ENCODE measurements around the gene TEX52.

The TEX52 gene

DNA sequence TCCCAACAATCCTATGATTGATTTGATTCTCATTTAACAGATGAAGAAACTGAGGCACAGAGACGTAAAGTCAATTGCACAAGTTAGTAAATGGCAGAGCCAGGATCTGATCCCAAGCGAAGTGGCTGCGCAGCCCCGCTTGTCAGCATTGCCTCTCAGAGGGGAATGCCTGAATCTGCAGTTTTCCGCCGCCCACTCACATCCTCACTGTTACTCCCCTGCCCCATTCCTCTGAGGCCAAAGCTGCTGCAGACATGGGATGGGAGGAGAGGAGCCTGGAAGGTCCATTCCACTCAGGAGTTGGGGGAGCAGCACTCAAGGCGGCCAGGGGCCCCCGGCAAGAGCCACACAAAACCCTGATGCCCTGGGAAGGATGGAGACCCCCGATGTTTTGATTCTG, 23.0 kb downstream of the TEX52 start:
- H3K4me3 ChIP-seq (replicated peaks in 1 of 2; ENCODE audit: low read depth in 2 of 2, low read length in 2 of 2), result no peak overlapping the region
- DNase-seq (ENCODE audit: low read depth in 2 of 2), result peak in 1 of 2 donors; percentile 42
- TF ChIP-seq, protein P1, sequence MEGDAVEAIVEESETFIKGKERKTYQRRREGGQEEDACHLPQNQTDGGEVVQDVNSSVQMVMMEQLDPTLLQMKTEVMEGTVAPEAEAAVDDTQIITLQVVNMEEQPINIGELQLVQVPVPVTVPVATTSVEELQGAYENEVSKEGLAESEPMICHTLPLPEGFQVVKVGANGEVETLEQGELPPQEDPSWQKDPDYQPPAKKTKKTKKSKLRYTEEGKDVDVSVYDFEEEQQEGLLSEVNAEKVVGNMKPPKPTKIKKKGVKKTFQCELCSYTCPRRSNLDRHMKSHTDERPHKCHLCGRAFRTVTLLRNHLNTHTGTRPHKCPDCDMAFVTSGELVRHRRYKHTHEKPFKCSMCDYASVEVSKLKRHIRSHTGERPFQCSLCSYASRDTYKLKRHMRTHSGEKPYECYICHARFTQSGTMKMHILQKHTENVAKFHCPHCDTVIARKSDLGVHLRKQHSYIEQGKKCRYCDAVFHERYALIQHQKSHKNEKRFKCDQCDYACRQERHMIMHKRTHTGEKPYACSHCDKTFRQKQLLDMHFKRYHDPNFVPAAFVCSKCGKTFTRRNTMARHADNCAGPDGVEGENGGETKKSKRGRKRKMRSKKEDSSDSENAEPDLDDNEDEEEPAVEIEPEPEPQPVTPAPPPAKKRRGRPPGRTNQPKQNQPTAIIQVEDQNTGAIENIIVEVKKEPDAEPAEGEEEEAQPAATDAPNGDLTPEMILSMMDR (IDR thresholded peaks at IDR 0.05; ENCODE audit: low read depth, low read length), result no peak

DNA sequence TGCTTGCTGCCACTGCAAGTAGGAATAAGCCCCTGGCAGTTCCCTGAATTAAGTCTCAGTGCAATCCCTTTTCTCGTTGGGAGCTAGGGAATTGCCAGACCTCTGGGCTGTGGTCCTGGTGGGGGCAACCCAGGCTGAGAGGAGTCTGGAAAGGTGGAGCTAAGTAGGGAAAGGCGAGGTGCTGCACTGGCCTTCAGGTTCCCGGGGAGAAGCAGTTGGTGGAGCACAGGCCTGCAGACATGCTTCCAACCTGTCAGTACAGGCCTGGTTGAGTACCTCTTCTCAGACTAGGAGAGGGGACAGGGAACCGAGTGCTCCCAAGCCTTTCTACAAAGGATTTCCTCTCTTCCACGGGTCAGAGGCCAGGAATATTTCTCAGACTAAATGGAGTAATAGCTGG, 23.5 kb downstream of the TEX52 start:
- H3K4me3 ChIP-seq (replicated peaks in 1 of 2; ENCODE audit: low read depth in 2 of 2, low read length in 2 of 2), result no peak overlapping the region
- DNase-seq (ENCODE audit: low read depth in 2 of 2), result no peak
- TF ChIP-seq, protein P1 (IDR thresholded peaks at IDR 0.05; ENCODE audit: low read depth, low read length), result no peak

DNA sequence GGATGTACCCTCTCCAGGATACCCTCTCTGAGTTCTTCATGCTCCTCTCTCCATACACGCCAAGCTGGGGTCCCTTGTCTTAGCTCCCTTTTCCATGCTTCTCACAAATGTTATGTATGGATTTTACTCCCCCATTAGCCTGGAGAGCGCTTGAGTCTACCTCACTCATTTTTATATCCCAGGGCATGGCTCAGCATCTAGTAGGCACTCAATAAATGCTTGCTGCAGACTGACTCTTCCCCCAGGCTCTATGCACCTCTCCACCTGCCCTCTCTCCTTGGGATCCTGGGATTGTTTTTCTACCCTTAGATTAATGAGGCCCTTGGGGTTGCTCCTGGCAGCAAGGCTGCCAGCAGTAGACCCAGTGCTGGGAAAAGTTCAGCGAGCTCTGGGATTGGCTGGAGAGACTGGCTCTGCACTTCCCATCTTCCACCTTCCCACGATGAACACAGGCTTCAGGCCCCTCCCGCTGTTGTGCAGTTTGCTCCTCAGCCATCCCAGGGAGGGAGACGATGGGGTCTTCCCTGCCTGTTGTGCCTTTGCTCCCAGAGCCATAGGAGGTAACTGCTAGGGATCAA, 24.2 kb downstream of the TEX52 start:
- TF ChIP-seq, protein P1 (IDR thresholded peaks at IDR 0.05; ENCODE audit: low read depth, low read length), result no peak
- DNase-seq (ENCODE audit: low read depth in 2 of 2), result no peak
- H3K4me3 ChIP-seq (replicated peaks in 1 of 2; ENCODE audit: low read depth in 2 of 2, low read length in 2 of 2), result no peak overlapping the region

DNA sequence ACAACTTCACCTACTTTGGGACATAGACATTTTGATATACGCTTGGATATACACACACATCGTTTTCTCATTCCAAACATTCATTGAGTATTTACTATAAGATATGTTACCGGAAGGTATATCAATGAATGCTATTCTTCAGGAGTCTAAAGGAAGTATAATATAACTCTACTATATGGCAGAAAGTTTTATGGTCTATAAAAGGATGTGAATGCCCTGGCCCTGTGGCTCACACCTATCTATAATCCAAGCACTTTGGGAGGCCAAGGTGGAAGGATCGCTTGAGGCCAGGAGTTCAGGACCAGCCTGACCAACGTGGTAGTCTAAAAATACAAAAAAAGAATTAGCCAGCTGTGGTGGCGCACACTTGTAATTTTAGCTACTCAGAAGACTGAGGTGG, 27.6 kb downstream of the TEX52 start:
- TF ChIP-seq, protein P1 (IDR thresholded peaks at IDR 0.05; ENCODE audit: low read depth, low read length), result no peak
- H3K4me3 ChIP-seq (replicated peaks in 1 of 2; ENCODE audit: low read depth in 2 of 2, low read length in 2 of 2), result no peak overlapping the region
- DNase-seq (ENCODE audit: low read depth in 2 of 2), result no peak

DNA sequence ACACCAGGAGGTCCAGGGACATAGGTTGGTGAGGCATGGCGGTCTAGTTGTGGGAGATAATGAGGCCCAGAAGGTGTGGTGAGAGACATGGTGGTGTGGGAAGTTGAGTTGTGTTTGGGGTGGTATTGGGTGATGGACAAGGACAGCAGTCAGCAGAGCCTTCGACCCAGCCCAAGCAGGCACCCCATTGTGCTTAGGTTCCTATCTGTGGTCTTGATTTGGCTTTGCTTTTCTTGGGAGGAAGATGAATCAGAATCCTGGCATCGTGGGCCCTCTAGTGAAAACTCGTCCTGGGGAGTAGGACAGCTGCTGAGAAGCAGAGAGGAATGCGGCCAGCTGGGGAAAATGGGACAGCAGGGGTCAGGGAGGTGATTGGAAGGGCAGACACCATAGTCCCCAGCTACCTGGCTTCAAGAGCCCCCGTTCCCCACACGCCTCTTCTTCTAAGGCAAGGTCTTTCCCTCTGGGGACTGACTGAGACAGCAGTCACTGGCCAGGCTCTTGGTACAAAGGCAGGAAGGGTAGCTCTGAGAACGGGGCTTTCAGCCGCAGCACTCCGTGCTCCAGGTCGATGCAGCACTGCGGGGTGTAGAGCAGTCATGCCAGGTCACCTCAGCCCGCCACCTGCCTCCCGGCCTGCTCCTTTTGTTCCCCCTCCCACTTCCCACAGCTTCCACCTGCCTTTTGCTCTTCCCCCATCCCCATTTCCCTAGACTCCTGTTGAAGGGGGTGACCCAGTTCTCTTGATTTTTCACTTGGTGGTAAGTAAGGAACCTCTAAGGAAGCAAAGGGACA, 29.9 kb downstream of the TEX52 start:
- TF ChIP-seq, protein P1 (IDR thresholded peaks at IDR 0.05; ENCODE audit: low read depth, low read length), result no peak
- no peak overlapping the region for H3K4me3 ChIP-seq (replicated peaks in 1 of 2; ENCODE audit: low read depth in 2 of 2, low read length in 2 of 2)
- no peak for DNase-seq (ENCODE audit: low read depth in 2 of 2)

DNA sequence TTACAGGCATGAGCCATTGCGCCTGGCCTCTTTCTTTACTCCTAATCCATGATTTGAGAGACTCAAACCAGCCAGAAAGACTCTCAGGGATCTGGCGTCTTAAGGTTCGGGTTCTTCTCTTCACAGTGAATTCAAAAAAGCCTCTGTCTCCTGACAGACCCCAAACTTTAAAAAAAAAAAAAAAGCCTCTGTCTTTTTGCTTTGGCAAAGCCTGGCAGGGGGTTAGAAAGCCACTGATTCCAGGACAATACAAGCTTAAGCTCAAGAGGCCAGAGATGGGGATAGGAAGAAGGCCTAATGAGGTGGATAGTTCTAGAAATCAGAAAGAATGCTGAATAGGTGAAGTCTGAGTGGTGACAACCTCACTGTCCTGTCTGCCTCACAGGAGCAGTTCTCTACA, 30.8 kb downstream of the TEX52 start:
- no peak overlapping the region for H3K4me3 ChIP-seq (replicated peaks in 1 of 2; ENCODE audit: low read depth in 2 of 2, low read length in 2 of 2)
- DNase-seq (ENCODE audit: low read depth in 2 of 2), result no peak
- TF ChIP-seq, protein P1 (IDR thresholded peaks at IDR 0.05; ENCODE audit: low read depth, low read length), result no peak

All from cardiac fibroblast (primary cell).